ENCODE data around the gene MTM1.

GRCh38 chrX:150547375-150548115, 20.9 kb upstream of the MTM1 start:
- TF ChIP-seq, protein P1, sequence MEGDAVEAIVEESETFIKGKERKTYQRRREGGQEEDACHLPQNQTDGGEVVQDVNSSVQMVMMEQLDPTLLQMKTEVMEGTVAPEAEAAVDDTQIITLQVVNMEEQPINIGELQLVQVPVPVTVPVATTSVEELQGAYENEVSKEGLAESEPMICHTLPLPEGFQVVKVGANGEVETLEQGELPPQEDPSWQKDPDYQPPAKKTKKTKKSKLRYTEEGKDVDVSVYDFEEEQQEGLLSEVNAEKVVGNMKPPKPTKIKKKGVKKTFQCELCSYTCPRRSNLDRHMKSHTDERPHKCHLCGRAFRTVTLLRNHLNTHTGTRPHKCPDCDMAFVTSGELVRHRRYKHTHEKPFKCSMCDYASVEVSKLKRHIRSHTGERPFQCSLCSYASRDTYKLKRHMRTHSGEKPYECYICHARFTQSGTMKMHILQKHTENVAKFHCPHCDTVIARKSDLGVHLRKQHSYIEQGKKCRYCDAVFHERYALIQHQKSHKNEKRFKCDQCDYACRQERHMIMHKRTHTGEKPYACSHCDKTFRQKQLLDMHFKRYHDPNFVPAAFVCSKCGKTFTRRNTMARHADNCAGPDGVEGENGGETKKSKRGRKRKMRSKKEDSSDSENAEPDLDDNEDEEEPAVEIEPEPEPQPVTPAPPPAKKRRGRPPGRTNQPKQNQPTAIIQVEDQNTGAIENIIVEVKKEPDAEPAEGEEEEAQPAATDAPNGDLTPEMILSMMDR (IDR thresholded peaks at IDR 0.05; ENCODE audit: insufficient read depth, low read length, poor library complexity, severe bottlenecking), result no peak
- no peak for TF ChIP-seq EZH2phosphoT487 (conservative IDR thresholded peaks at IDR 0.05; ENCODE audit: low read length)

Data from SU-DHL-6 (cell line).